T-helper 1 cell treated with Interleukin-12 subunit alpha and Interleukin-12 subunit beta and Interleukin-4 antibody, amounts not matched to agents 30 ng/mL and 1 ng/mL, for 36 hours (primary cell): ENCODE results near the gene ZNF217. TPM values are rescaled to one million over a fixed set of nuclear protein-coding genes. Genes with fewer than 3 reads are reported as not detected.
"Not testable (repeated sequence)": the region's sequence is repeated elsewhere in the genome, so short reads cannot be mapped to it uniquely, and the experiment has no call there.

Experiments
- intact Hi-C: fragments of 100-400 bp; cut with micrococcal nuclease; formaldehyde crosslinking; loops from one replicate; pipeline ENCODE4 v1.15.1; 2024
- total RNA-seq: library from RNA; stranded (reverse); gene quantifications from 2 replicates; pipeline ENCODE4 v1.2.3, GENCODE V29; 2022

The ZNF217 gene
- 93.4 and 96.8 TPM in 2 replicates for total RNA-seq

GRCh38 chr20:53593466-53594007, at the start of gene ZNF217:
ZNF217 (minus strand) TSS chr20:53593839; CDS start chr20:53582826, 11,013 bp downstream.
- intact Hi-C loops: loop anchor here (1.0 kb wide), 7 partner anchors 13 to 158 kb away; no protein-coding TSS in a partner anchor

GRCh38 chr20:53643031-53643832, 49.6 kb upstream of the ZNF217 start:
- intact Hi-C loops: loop anchor here (1.0 to 5.0 kb wide), 10 partner anchors 9 to 671 kb away; partner anchors contain the start of gene TSHZ2

- intact Hi-C loops: loop anchor here (1.0 to 5.0 kb wide), 11 partner anchors 10 to 670 kb away; partner anchors contain the start of gene TSHZ2
Observed at GRCh38 chr20:53642196-53643030, 48.8 kb upstream of the ZNF217 start.

- intact Hi-C loops: loop anchor here (5.0 kb wide), 1 partner anchor 668 kb away; the partner anchor contains the start of gene TSHZ2
Observed at GRCh38 chr20:53639647-53640440, 46.2 kb upstream of the ZNF217 start.

- intact Hi-C loops: no loop called here
Observed at GRCh38 chr20:53639128-53639527, 45.5 kb upstream of the ZNF217 start.

GRCh38 chr20:53637310-53637709, 43.7 kb upstream of the ZNF217 start:
- intact Hi-C loops: not testable (repeated sequence)

- intact Hi-C loops: no loop called here
Observed at GRCh38 chr20:53636540-53637097, 43.0 kb upstream of the ZNF217 start.

GRCh38 chr20:53635221-53635620, 41.6 kb upstream of the ZNF217 start:
- intact Hi-C loops: no loop called here

GRCh38 chr20:53631909-53632662, 38.4 kb upstream of the ZNF217 start:
- intact Hi-C loops: no loop called here

GRCh38 chr20:53629436-53629835, 35.8 kb upstream of the ZNF217 start:
- intact Hi-C loops: no loop called here

- intact Hi-C loops: not testable (repeated sequence)
Observed at GRCh38 chr20:53628758-53629157, 35.1 kb upstream of the ZNF217 start.

- intact Hi-C loops: no loop called here
Observed at GRCh38 chr20:53628076-53628475, 34.4 kb upstream of the ZNF217 start.

GRCh38 chr20:53627001-53627400, 33.4 kb upstream of the ZNF217 start:
- intact Hi-C loops: not testable (repeated sequence)

- intact Hi-C loops: no loop called here
Observed at GRCh38 chr20:53626584-53626983, 32.9 kb upstream of the ZNF217 start.

GRCh38 chr20:53625311-53626129, 31.9 kb upstream of the ZNF217 start:
- intact Hi-C loops: no loop called here

- intact Hi-C loops: loop anchor here (5.0 kb wide), 1 partner anchor 62 kb away; no protein-coding TSS in a partner anchor
Observed at GRCh38 chr20:53624927-53625250, 31.2 kb upstream of the ZNF217 start.

- intact Hi-C loops: loop anchor here (1.0 to 5.0 kb wide), 4 partner anchors 20 to 292 kb away; no protein-coding TSS in a partner anchor
Observed at GRCh38 chr20:53623454-53624211, 30.0 kb upstream of the ZNF217 start.

- intact Hi-C loops: loop anchor here (1.0 to 5.0 kb wide), 4 partner anchors 20 to 292 kb away; no protein-coding TSS in a partner anchor
Observed at GRCh38 chr20:53623134-53623453, 29.5 kb upstream of the ZNF217 start.
